Measurements from ENCODE around the gene BAHCC1. TPM values are rescaled to one million over a fixed set of nuclear protein-coding genes. Genes with fewer than 3 reads are reported as not detected.

The BAHCC1 gene
- total and polyA plus RNA-seq, 2 of the 4 experiments (the other 2 are of a cell fraction): 0.36 to 7.8 TPM

DNA sequence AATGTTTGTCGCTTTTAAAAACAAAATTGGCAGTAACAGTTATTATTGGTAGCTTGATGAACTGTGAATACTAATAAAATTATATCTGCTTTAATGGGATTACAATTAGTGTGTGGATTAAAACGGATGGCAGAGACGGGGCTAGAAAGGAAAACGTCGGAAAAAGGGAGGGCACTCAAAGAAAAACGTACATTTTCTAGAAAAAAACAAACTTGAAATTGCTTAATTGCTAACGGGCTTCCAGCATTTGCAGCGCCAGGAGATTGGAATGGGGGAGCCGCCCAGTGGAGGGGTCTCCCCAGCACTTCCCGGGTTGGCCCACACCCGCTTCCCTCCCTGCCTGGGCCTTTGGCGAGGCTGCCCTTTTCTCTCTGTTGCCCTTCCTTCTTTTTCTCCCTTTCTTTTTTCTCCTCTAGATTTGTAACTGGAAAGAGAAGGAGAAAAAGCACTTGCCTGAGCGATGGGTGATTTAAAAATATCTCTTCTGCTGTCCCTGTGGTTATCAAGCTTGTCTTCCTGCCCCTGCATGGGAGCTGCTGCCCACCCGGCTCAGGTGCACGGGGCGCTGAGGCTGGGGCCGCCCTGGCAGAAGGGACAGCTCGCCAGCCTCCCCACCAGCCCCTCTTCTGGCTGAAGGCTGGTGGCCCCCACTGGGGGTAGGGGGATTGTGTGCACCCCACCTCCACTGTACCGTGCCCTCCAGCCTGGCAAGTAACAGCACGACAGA, 5.9 kb downstream of the BAHCC1 start:
- Histone ChIP-seq H2AK9ac (replicated peaks; ENCODE audit: low read depth, low read length, poor library complexity) (peak overlapping the region; percentile 60), H4K8ac (ENCODE audit: low read depth in 2 of 2, low read length in 2 of 2) (peak overlapping the region; percentile 65 to 92; a peak in 2 of 4 replicates), H2BK5ac (ENCODE audit: low read depth, low read length, poor library complexity, severe bottlenecking) (peak overlapping the region; percentile 96), H3K56ac (ENCODE audit: extremely low read depth, insufficient read depth, low read length) (peak overlapping the region; percentile 95; the same call in 1 of the 2 replicates), H3K4me1 (ENCODE audit: control insufficient read depth, insufficient read depth, low read length) (peaks cover 37% of the 10 kb centered on the region), H2AK5ac (ENCODE audit: low read depth, low read length) (peak overlapping the region; percentile 95), H4K5ac (ENCODE audit: low read depth, low read length) (peak overlapping the region; percentile 58), H3K27ac (ENCODE audit: insufficient read depth, low read length) (peak overlapping the region; percentile 98), H3K27me3 (ENCODE audit: control insufficient read depth, insufficient read depth, low read length) (no peaks in the 10 kb centered on the region), H3K36me3 (ENCODE audit: control insufficient read depth, insufficient read depth, low read length) (no peaks in the 10 kb centered on the region; the same call in 1 of the 2 replicates), H3K79me1 (ENCODE audit: low read depth in 1 of 2, low read length in 2 of 2) (peaks cover 16 to 51% of the 10 kb centered on the region in 2 experiments; a peak in 3 of 4 replicates), H4K20me1 (ENCODE audit: insufficient read depth, low read length) (peaks cover 4% of the 10 kb centered on the region; the same call in 1 of the 2 replicates), H3K4ac (ENCODE audit: low read depth, low read length) (peak overlapping the region; percentile 99), H3K18ac (ENCODE audit: low read depth, low read length) (peak overlapping the region; percentile 9; the same call in 1 of the 2 replicates), H2AFZ (replicated peaks; ENCODE audit: low read length, poor library complexity) (peak overlapping the region; percentile 84), H3K23ac (ENCODE audit: low read depth, low read length) (peak overlapping the region; percentile 58; the same call in 1 of the 2 replicates), H4K91ac (ENCODE audit: insufficient read depth, low read depth, low read length) (peak overlapping the region; percentile 89), H3K4me2 (ENCODE audit: low read depth, low read length) (peak overlapping the region; percentile 91), H2BK15ac (ENCODE audit: low read depth, low read length) (peak overlapping the region; percentile 28; the same call in 2 of the 3 replicates), H2BK120ac (ENCODE audit: low read depth, low read length) (peak overlapping the region; percentile 84), H3K14ac (replicated peaks; ENCODE audit: low read depth, low read length) (peak overlapping the region; percentile 53; the same call in 1 of the 2 replicates), H3K4me3 (ENCODE audit: insufficient read depth, low read depth, low read length) (peak overlapping the region; percentile 52; the same call in 1 of the 2 replicates), H2BK20ac (ENCODE audit: low read depth, low read length) (0 out of 2 replicates have a peak overlapping the region, but pooled peaks have one; percentile 20), H3K9me1 (ENCODE audit: insufficient read depth, low read length) (peaks cover 3% of the 10 kb centered on the region; the same call in 1 of the 2 replicates), H3K9ac (ENCODE audit: low read depth, low read length) (peak overlapping the region; percentile 97), H3K9me3 (ENCODE audit: control insufficient read depth, insufficient read depth, low read length) (no peaks in the 10 kb centered on the region)
- TF ChIP-seq, protein P1, sequence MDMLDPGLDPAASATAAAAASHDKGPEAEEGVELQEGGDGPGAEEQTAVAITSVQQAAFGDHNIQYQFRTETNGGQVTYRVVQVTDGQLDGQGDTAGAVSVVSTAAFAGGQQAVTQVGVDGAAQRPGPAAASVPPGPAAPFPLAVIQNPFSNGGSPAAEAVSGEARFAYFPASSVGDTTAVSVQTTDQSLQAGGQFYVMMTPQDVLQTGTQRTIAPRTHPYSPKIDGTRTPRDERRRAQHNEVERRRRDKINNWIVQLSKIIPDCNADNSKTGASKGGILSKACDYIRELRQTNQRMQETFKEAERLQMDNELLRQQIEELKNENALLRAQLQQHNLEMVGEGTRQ (IDR thresholded peaks at IDR 0.05; ENCODE audit: low read depth, low read length): no peak
- TF ChIP-seq CHD1 (IDR thresholded peaks at IDR 0.05; ENCODE audit: low read depth, low read length) (no peak), FOS (IDR thresholded peaks at IDR 0.05; ENCODE audit: low read depth, low read length) (no peak), POLR2A (IDR thresholded peaks at IDR 0.05; ENCODE audit: low read depth, low read length) (no peak), RAD21 (IDR thresholded peaks at IDR 0.05; ENCODE audit: low read length) (no peak), RFX5 (IDR thresholded peaks at IDR 0.05; ENCODE audit: low read depth, low read length) (no peak)
- no TSS peak for BruUV-seq (replicated peaks)
- 87% methylated on average over 3 of the region's 20 CpGs; no CpG with 5 or more reads in 1 of the 2 experiments for WGBS, 2 experiments (ENCODE audit: extremely low coverage in 2 of 2, insufficient read length in 1 of 2)
- intact Hi-C loops (cut with micrococcal nuclease): loop anchor here (2.0 kb wide), 1 partner anchor 22 kb away; no protein-coding TSS in a partner anchor
- CTCF ChIA-PET: no interaction called here
- POLR2A ChIA-PET (ENCODE audit: unreplicated experiment): no interaction called here
- DNase-seq: no peak
- dilution Hi-C loops (cut with HindIII; ENCODE audit: low sequenced_read_pairs, unreplicated experiment): no loop called here
- in situ Hi-C loops (cut with MboI; ENCODE audit: low sequenced_read_pairs): no loop called here
- ATAC-seq (ENCODE audit: low read depth): no peak
